Fibroblast of the conjunctiva (primary cell): ENCODE data around the gene AMBN.

Experiments used
- DNase-seq: peaks from one replicate; pipeline ENCODE4 v3.0.0-alpha.2; 2010; ENCODE audit warnings: low read depth

The AMBN gene

GRCh38 chr4:70591955-70592582, at the start of gene AMBN:
TSS of gene AMBN (plus strand) at chr4:70592256. CDS start at chr4:70592359, 103 bp downstream.
- DNase-seq: no peak

- DNase-seq: no peak
Measured at GRCh38 chr4:70544279-70544868, 47.7 kb upstream of the AMBN start.

DNA sequence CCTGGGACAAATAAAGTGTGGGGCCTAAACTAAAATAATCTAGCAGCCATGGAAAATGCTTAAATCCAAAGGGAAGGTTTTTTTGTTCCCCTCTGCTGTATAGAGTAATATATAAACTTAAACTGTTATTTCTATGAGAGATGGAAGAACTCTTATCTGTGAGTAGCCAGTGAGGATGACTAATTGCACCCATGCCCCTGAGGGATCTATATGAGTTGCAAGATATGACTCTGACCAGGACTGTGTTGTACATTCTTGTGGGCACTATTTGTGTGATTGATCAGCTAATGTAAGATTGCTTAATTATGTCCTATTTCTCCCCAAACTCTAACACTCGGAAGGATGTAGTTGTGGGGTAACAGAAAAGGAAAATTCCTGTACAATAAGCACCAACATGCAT, 35.2 kb upstream of the AMBN start:
- no peak for DNase-seq

GRCh38 chr4:70559211-70559830, 32.7 kb upstream of the AMBN start:
- DNase-seq: peak; percentile 29

- no peak for DNase-seq
Measured at GRCh38 chr4:70559924-70560323, 32.1 kb upstream of the AMBN start.

- no peak for DNase-seq
Measured at GRCh38 chr4:70564033-70564432, 28.0 kb upstream of the AMBN start.

- no peak for DNase-seq
Measured at GRCh38 chr4:70570796-70571195, 21.3 kb upstream of the AMBN start.

DNA sequence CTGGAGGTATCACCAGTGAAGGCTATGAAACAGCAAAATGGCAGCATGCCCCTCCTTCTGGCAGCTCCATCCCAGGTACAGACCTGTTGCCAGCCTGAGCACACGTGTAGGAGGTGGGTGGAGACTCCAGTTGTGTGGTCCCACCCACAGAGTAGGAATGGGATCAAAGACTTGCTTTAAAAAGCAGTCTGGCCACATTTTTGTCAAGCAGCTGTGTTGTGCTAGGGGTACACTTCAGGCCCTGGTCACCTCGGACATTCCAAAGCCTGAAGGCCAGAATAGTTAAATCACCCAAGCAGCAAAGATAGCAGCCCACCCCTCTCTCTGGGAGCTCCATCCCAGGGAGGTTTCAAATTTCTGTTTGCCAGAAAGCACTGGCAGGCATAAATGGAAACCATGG, 20.3 kb upstream of the AMBN start:
- DNase-seq: no peak

DNA sequence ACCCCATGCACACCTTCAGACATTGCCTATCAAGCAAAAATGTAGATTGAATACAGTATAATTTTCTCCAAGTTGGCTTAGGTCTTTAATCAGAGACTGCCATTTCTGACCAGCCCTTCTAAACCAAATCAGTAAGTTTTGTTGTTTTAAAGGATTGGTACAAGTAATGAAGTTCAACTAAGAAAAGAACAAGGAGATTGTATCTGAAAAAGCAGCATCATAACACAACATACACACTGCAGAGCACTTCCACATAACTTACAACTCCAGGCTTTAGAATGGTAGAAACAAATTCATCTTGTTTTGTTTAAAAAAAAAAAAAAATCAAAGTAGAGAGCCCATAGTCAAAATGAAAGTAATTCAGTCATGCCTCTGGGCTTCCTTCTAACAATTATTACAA, 16.1 kb upstream of the AMBN start:
- no peak for DNase-seq

DNA sequence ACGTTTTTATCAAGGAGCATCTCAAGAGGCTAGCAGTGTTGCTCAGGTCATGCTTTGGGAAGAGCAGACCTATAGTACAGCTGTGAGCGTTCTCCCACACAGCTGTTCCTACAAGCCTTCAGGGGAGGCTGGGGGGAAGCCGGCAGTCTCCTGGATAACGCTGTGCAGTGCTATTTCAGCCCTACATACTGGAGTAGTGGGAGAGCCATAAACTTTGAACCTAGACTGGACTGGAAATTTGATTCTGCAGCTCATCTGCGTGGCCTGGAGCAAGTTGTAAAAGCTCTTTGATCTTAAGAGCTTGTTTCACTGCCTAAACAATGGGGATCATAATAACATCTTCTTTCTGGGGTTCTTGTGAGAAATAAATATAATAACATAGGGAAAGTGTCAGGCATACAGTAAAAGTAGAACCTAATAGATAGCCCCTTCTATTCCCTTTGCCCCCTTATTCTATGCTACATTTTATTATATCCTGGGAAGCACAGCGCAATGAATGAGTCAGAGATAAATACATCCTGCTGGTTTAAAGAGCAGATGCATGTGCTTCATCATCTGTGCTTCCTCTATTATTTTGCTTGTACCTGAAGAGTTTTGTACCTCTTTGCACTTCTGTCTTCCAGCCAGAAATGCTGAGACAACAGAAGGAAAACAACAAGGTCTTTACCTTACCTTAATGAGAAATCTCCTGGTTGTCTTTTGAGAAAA, 14.7 kb upstream of the AMBN start:
- DNase-seq: no peak

GRCh38 chr4:70581980-70582379, 10.1 kb upstream of the AMBN start:
- no peak for DNase-seq

DNA sequence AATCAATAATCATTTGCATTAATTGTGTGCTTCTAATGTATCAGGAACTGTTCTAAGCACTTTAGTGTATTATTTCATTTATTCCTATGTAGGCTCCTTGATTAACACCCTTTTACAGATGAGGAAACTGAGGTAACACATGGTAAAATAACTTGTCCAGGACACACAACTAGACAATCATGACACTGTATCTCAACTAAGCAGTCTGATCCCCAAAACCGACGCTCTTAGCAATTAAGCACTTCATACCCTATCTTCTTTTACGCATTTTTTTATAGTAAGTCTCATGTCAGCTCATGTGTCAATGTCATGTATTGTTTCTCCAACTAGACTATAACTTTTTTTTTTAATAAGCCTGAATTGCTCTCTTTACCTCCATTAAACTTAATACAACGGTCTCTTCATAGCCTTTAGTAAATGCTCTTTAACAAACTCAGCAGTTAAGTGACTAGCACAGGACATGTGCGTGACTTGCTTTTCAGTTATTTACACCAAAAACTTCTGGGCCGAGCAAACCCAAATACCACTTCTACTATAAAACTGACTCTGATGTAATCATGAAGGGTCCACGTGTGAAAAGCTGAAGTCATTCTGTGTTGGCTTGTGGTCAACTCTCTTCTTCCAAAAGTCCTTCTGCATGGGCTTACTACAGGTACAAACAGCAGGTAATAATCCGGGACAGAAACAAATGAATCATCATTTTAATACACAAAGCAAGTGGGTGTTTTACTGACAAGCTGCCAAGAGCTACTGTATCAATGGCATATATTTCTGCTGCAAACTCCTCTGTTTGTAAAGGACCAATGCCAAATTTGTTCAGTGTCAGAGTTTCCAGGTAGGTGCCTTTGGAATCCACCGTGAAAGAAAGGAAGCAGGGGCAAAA, 7.9 kb upstream of the AMBN start:
- DNase-seq: no peak

- no peak for DNase-seq
Measured at GRCh38 chr4:70586841-70587240, 5.2 kb upstream of the AMBN start.

GRCh38 chr4:70589785-70590184, 2.3 kb upstream of the AMBN start:
- no peak for DNase-seq

GRCh38 chr4:70594196-70594595, 2.1 kb downstream of the AMBN start:
- DNase-seq: no peak

- no peak for DNase-seq
Measured at GRCh38 chr4:70600305-70600704, 8.2 kb downstream of the AMBN start.

DNA sequence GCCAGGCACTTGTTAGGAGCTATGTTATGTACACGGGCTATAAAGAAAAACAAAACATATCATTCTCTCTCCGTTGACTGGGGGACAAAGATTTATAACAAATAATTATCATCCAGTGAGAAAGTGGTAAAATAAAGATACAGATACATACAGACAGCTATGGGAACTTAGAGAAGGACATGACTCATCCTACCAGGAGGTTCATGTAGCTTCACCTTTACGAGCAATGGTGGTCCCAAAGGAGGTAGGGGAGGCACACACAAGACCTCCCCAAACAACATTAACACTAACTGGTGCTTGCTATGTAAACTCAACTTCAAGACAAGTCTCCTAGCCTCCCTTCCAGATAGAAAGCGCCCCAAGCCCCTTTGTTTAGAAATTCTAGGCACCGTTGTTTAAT, 8.9 kb downstream of the AMBN start:
- no peak for DNase-seq

GRCh38 chr4:70601422-70602039, 9.5 kb downstream of the AMBN start:
- DNase-seq: peak; percentile 65

DNA sequence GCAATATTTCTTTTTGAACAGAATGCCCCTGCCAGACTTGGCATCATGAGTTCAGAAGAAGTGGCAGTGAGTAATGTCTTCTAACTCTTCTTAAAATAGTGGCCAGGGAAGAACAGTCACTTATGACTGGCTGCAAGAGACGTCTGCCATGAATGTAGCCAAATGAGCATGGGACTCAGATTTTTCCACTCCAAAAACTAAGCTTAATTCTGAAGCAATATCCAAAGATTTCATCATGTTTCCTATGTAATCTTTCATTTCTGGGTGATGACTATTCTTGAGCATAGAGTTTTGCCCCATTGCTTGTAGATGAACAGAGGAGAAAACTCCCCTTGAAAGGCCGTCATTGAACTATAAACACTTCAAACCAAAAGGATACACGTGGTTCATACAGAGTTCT, 11.8 kb downstream of the AMBN start:
- peak; percentile 8 for DNase-seq

- no peak for DNase-seq
Measured at GRCh38 chr4:70606459-70606858, 14.4 kb downstream of the AMBN start.

DNA sequence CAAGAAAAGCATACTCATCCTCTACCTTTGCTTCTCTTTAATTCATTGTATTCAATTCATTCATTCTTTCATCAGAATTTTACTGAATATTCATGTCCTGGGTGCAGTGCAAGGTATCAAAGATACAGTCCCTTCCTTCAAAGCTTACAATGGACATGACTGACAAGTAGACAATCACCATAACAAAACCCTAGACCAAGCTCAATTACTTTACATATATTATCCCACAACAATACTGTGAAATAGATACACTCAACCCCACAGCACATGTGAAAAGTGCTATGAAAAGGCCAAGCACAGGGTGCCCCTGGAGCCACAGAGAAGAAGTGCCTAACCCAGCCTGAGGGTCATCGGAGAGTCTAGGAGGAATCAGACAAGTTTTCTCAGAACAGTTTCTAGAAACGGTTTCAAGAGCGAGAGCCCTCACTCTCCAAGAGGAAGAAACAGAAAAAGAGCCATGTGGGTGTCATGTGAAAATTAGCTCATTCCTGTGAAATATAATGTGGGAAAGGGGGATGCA, 15.3 kb downstream of the AMBN start:
- DNase-seq: no peak
